GM12878 (cell line): ENCODE measurements around the gene UBQLN4. TPM values are rescaled to one million over a fixed set of nuclear protein-coding genes. Genes with fewer than 3 reads are reported as not detected.

ENCODE experiments used
- ATAC-seq: fragments of 200-7000 bp; cut with Tn5 transposase; 3 replicates; pipeline ENCODE4 v1.9.1; 2020; ENCODE audit warnings: mild to moderate bottlenecking, moderate library complexity
- BruUV-seq: library from RNA; stranded (reverse); fragments of 400-500 nt; replicated peaks from 2 replicates; lab custom pipeline; 2021; lab: Mats Ljungman, UMichigan
- CTCF ChIA-PET: fragments of 300-600 bp; sonication (Branson Sonifier 250); formaldehyde crosslinking; extraction: SDS; loops from one replicate; lab custom pipeline; 2021; ENCODE audit warnings: inconsistent platforms; lab: Yijun Ruan, JAX
- POLR2A ChIA-PET: fragments of 350-600 bp; formaldehyde crosslinking; extraction: SDS; loops from one replicate; lab custom pipeline; 2021; ENCODE audit warnings: inconsistent platforms; lab: Charles Lee
- RAD21 ChIA-PET: fragments of 300-600 bp; sonication (Branson Sonifier 250); formaldehyde crosslinking; loops from one replicate; lab custom pipeline; 2023; ENCODE audit warnings: antibody characterized with exemption; ENCODE audit not compliant: unreplicated experiment; lab: Charles Lee
- SMC1A ChIA-PET: fragments of 300-600 bp; sonication (Branson Sonifier 250); formaldehyde crosslinking; loops from one replicate; lab custom pipeline; 2023; ENCODE audit not compliant: unreplicated experiment, uncharacterized antibody; lab: Charles Lee
- DNase-seq: peaks from one replicate; pipeline ENCODE4 v3.0.0-alpha.2; 2011; ENCODE audit warnings: low read depth, low spot score
- FAIRE-seq: peaks from 3 replicates; lab custom pipeline; 2011; peaks lifted over from hg19 to GRCh38; lab: Jason Lieb, UNC
- H2AFZ ChIP-seq: 2 replicates; pipeline ENCODE4 v1.6.0; 2011; ENCODE audit warnings: low read depth, low read length, control low read depth; ENCODE audit not compliant: control insufficient read depth
- H3K27ac ChIP-seq: 2 replicates; pipeline ENCODE4 v1.5.1; 2011; ENCODE audit warnings: control low read depth; ENCODE audit not compliant: control insufficient read depth, insufficient read depth
- H3K27me3 ChIP-seq, 2 experiments: replicated peaks in 1 of 2; 2 replicates each; pipeline versions ENCODE4 v1.6.0 to v1.6.1; 2011; ENCODE audit warnings: low read length in 1 of 2; ENCODE audit not compliant: control insufficient read depth in 2 of 2, insufficient read depth in 2 of 2
- H3K36me3 ChIP-seq, 2 experiments: 2 replicates each; pipeline ENCODE4 v1.5.1; 2011; ENCODE audit warnings: low read length in 1 of 2; ENCODE audit not compliant: control insufficient read depth in 2 of 2, insufficient read depth in 2 of 2
- H3K4me1 ChIP-seq: 2 replicates; pipeline ENCODE4 v1.6.1; 2011; ENCODE audit warnings: mild to moderate bottlenecking, low read length, moderate library complexity, mixed read lengths; ENCODE audit not compliant: control insufficient read depth, insufficient read depth
- H3K4me2 ChIP-seq: 2 replicates; pipeline ENCODE4 v1.6.0; 2011; ENCODE audit warnings: control low read depth; ENCODE audit not compliant: control insufficient read depth, insufficient read depth
- H3K4me3 ChIP-seq: fragments of 200-600 bp; sonication (generic); 2 replicates; pipeline ENCODE4 v1.5.1; 2016
- H3K79me2 ChIP-seq: 2 replicates; pipeline ENCODE4 v1.6.0; 2011; ENCODE audit warnings: low read length; ENCODE audit not compliant: control insufficient read depth, insufficient read depth
- H3K9ac ChIP-seq: 2 replicates; pipeline ENCODE4 v1.8.0; 2011; ENCODE audit warnings: low read length, control low read depth, mixed read lengths; ENCODE audit not compliant: control insufficient read depth, insufficient read depth
- H3K9me3 ChIP-seq: replicated peaks from 3 replicates; pipeline ENCODE4 v1.5.1; 2011; ENCODE audit warnings: mild to moderate bottlenecking, low read length; ENCODE audit not compliant: control insufficient read depth, insufficient read depth
- H4K20me1 ChIP-seq: 2 replicates; pipeline ENCODE4 v1.6.0; 2011; ENCODE audit not compliant: control insufficient read depth, insufficient read depth
- BACH1 ChIP-seq: fragments of 450-650 bp; IDR thresholded peaks from 2 replicates; pipeline ENCODE4 v1.6.1; 2017; ENCODE audit warnings: mild to moderate bottlenecking, borderline replicate concordance
- CTCF ChIP-seq, 3 experiments: IDR thresholded peaks in 2 of 3; conservative IDR thresholded peaks in 1 of 3; 2 replicates each; pipeline ENCODE4 v1.5.1; 2011; ENCODE audit warnings: low read depth in 3 of 3, low read length in 3 of 3, mild to moderate bottlenecking in 3 of 3, control low read depth in 2 of 3, moderate library complexity in 2 of 3, inconsistent platforms in 1 of 3, mixed read lengths in 1 of 3; ENCODE audit not compliant: control insufficient read depth in 2 of 3, insufficient read depth in 1 of 3; ENCODE audit errors: extremely low read depth in 1 of 3
- HDAC2 ChIP-seq: fragments of 200-600 bp; sonication (generic); IDR thresholded peaks from 2 replicates; pipeline ENCODE4 v1.6.1; 2017
- NR2F1 ChIP-seq: fragments of 450-650 bp; conservative IDR thresholded peaks from 2 replicates; pipeline ENCODE4 v1.6.1; 2017; ENCODE audit warnings: mild to moderate bottlenecking
- SIN3A ChIP-seq: IDR thresholded peaks from 2 replicates; pipeline ENCODE4 v1.6.1; 2012; ENCODE audit warnings: low read depth, low read length, improper control_type of control experiment
- SPI1 ChIP-seq: IDR thresholded peaks from 2 replicates; pipeline ENCODE4 v1.6.1; 2011; ENCODE audit warnings: low read depth, mild to moderate bottlenecking, low read length, moderate library complexity, borderline replicate concordance; ENCODE audit not compliant: insufficient read depth
- WGBS: methylation state at CpG from one replicate; pipeline ENCODE4 v1.1.6; 2016; ENCODE audit warnings: low lambda C conversion rate; ENCODE audit not compliant: insufficient replicate concordance, insufficient coverage; ENCODE audit errors: missing lambda C conversion rate; 5-methylcytosine and 5-hydroxymethylcytosine counted together
- in situ Hi-C: fragments of 300-500 bp; cut with MboI; formaldehyde crosslinking; loops from 9 replicates; pipeline ENCODE4 v1.14.3; 2018; ENCODE audit warnings: mixed read lengths
- intact Hi-C: fragments of 100-400 bp; cut with micrococcal nuclease; formaldehyde crosslinking; loops from one replicate; pipeline ENCODE4 v1.14.2; 2022; ENCODE audit not compliant: unreplicated experiment
- polyA plus RNA-seq, 11 experiments: library from polyadenylated mRNA; depleted of rRNA in 4 of 11; unstranded in 6 of 11; stranded (reverse) in 5 of 11; fragments of >200 nt; fragmentation: Nextera tagmentation in 4 of 11; fragmentation: Illumina TruSeq in 1 of 11; extraction: Ambion mirVana in 4 of 11; extraction: Trizol in 1 of 11; gene quantifications; 1 replicate in 1 of 11; 2 replicates in 10 of 11; pipeline versions ENCODE4 v1.2.1 to v1.2.3, GENCODE V29; 2011 to 2016; ENCODE audit warnings: inconsistent platforms in 2 of 11, missing spikeins in 2 of 11, low read depth in 1 of 11
- total RNA-seq, 4 experiments: library from RNA; depleted of rRNA in 3 of 4; stranded (reverse); fragments of >200 nt in 3 of 4; fragmentation: Illumina TruSeq in 1 of 4; extraction: Trizol in 1 of 4; gene quantifications; 2 replicates each; pipeline versions ENCODE4 v1.2.1 to v1.2.3, GENCODE V29; 2013 to 2021

Gene UBQLN4
- total and polyA plus RNA-seq, 10 of the 15 experiments (the other 5 are each of a cell fraction or from before 2014, with no cell fraction given) = 10.0 to 44.6 (median 19.7) TPM

DNA sequence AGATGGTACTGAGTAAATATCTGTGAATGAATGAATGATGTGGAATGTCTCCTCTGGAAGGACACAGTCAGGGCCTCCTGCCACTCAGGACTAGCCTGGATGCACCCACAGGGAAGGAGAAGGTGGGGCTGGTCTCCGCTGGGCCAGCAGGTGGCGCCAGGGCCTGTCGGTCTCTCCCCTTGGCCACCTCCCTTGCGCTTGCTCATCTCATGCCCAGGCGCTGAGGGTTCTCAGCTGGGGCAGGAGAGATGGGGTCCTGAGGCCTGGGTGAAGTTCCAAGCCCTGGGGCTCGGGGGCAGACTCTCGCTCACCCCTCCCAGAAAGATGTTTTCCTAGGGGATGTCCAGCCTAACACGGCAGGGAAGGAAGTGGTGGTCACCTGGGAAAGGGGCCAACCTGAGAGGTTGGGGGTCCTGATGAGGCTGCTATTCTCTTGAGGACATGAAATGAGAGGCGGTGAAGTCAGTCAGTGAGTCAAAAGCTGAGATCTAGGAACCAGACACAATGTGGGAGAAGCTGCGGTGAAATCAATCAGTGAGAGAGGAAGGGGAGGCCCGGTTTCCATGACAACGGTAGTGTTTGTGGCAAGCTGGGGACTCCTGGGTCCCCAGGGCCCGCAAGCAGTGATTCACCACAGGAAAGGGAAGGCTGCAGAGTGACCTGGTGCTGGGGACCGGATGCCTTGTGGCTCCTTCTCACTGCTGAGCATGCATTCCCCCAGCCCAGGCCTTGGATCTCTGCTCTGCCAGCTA is 43.2 kb upstream of the UBQLN4 start (continued):
- TF ChIP-seq SIN3A = 0 out of 2 replicates have a peak, but pooled peaks have one; percentile 6

- ChIA-PET RAD21 (interaction anchor here (1.2 to 22.4 kb wide), 5 partner anchors 11 to 129 kb away, joined by 5 to 695 read pairs (median 7); partner anchors contain the start of gene LMNA), POLR2A (interaction anchor here (0.5 to 6.8 kb wide), 10 partner anchors 13 to 130 kb away, joined by 3 to 89 read pairs (median 6); partner anchors contain the start of genes LMNA and PMF1), CTCF (interaction anchor here (0.7 to 21.5 kb wide), 30 partner anchors 8 to 238 kb away, joined by 3 to 1294 read pairs (median 4); partner anchors contain the start of genes LMNA, MEX3A, PMF1 and SMG5), SMC1A (interaction anchor here (1.2 to 23.8 kb wide), 8 partner anchors 9 to 158 kb away, joined by 3 to 874 read pairs (median 11); partner anchors contain the start of genes LMNA and MEX3A)
- no peaks in the 10 kb centered on the region for H4K20me1 ChIP-seq
- TF ChIP-seq HDAC2 = no peak
- TF ChIP-seq NR2F1 = peak; percentile 57; the same call in 1 of the 2 replicates
- TF ChIP-seq CTCF (IDR thresholded peaks at IDR 0.05 in 2 of 3, conservative IDR thresholded peaks at IDR 0.05 in 1 of 3; ENCODE audit: control insufficient read depth in 2 of 3, extremely low read depth in 1 of 3, insufficient read depth in 1 of 3, low read depth in 3 of 3, low read length in 3 of 3) = peak in 1 of 3 experiments; percentile 10; a peak in 1 of 6 replicates
- no peak for TF ChIP-seq SPI1
- no peak for TF ChIP-seq BACH1
- H3K79me2 ChIP-seq = peaks cover 2% of the 10 kb centered on the region; the same call in 1 of the 2 replicates
- no peaks in the 10 kb centered on the region for H3K9me3 ChIP-seq
- H3K27me3 ChIP-seq = no peaks in the 10 kb centered on the region
- ATAC-seq = peak; percentile 17
- in situ Hi-C loops (no loop called here), intact Hi-C loops (loop anchor here (1.0 to 10.0 kb wide), 3 partner anchors 34 to 221 kb away; partner anchors contain the start of genes SMG5 and TMEM79)
- peak overlapping the region; percentile 79 for H3K27ac ChIP-seq
- FAIRE-seq = no peak
- H3K4me3 ChIP-seq = no peak overlapping the region
- H3K36me3 ChIP-seq = no peaks in the 10 kb centered on the region
- WGBS = 17% methylated on average over 3 of the region's 3 CpGs
- peak overlapping the region; percentile 36; the same call in 1 of the 2 replicates for H3K9ac ChIP-seq
- peak overlapping the region; percentile 24 for H2AFZ ChIP-seq
- H3K4me2 ChIP-seq = peak overlapping the region; percentile 74
- DNase-seq = no peak
- peaks cover 38% of the 10 kb centered on the region for H3K4me1 ChIP-seq
- no TSS peak for BruUV-seq
These were observed 42.4 kb upstream of the UBQLN4 start for GRCh38 chr1:156095906-156096508.
